Uterus (tissue), 4 donors: ENCODE measurements around the gene GATA3. TPM values are rescaled to one million over a fixed set of nuclear protein-coding genes. Genes with fewer than 3 reads are reported as not detected.

ENCODE experiments used
- DNase-seq, 2 donors: peaks; one replicate each; pipeline ENCODE4 v3.0.0-alpha.2; 2019 to 2020
- H3K27ac ChIP-seq, 2 donors: fragments of 200-600 bp; sonication (generic); 1 replicate in 1 of 2; 2 replicates in 1 of 2; pipeline ENCODE4 v1.5.1; 2016 to 2018
- H3K27me3 ChIP-seq, 2 donors: fragments of 200-600 bp; sonication (generic); one replicate each; pipeline ENCODE4 v1.5.1; 2018 to 2019; ENCODE audit warnings: control low read depth in 1 of 2
- H3K36me3 ChIP-seq, 2 donors: fragments of 200-600 bp; sonication (generic); one replicate each; pipeline ENCODE4 v1.5.1; 2019; ENCODE audit warnings: control low read depth in 1 of 2
- H3K4me1 ChIP-seq, 2 donors: fragments of 200-600 bp; sonication (generic); one replicate each; pipeline ENCODE4 v1.5.1; 2018 to 2019; ENCODE audit warnings: control low read depth in 1 of 2
- H3K4me3 ChIP-seq, 2 donors: fragments of 200-600 bp; sonication (generic); 1 replicate in 1 of 2; 2 replicates in 1 of 2; pipeline ENCODE4 v1.5.1; 2018 to 2019; ENCODE audit warnings: mild to moderate bottlenecking in 1 of 2
- H3K9me3 ChIP-seq, 2 donors: fragments of 200-600 bp; sonication (generic); one replicate each; pipeline ENCODE4 v1.5.1; 2019; ENCODE audit warnings: control low read depth in 1 of 2
- POLR2A ChIP-seq, 2 donors: fragments of 450-650 bp; IDR thresholded peaks; one replicate each; pipeline ENCODE4 v1.6.1; 2016; ENCODE audit warnings: antibody characterized with exemption in 2 of 2, mild to moderate bottlenecking in 1 of 2, moderate library complexity in 1 of 2
- intact Hi-C: fragments of 100-400 bp; cut with DNase I; formaldehyde crosslinking; loops from one replicate; pipeline ENCODE4 v1.15.1; 2023; ENCODE audit warnings: low total_unique reads
- total RNA-seq, 4 donors: library from RNA; depleted of rRNA in 3 of 4; stranded (reverse); fragments of >200 nt in 3 of 4; gene quantifications; one replicate each; pipeline versions ENCODE4 v1.1.0 to v1.2.4, GENCODE V29; 2014 to 2023
- TF ChIP-seq, protein P1 (sequence below), 4 experiments: fragments of 200-600 bp in 2 of 4; fragments of 450-650 bp in 2 of 4; sonication (generic) in 2 of 4; IDR thresholded peaks; one replicate each; pipeline ENCODE4 v1.5.1; 2016 to 2019; ENCODE audit warnings: antibody characterized with exemption in 4 of 4, mild to moderate bottlenecking in 2 of 4, moderate library complexity in 1 of 4
- donor health status: DM: yes; HTN: yes; CAD: no.

The GATA3 gene
- total RNA-seq, 4 donors from 2014 or later: 0.28 to 2.1 TPM; not detected in 2

DNA sequence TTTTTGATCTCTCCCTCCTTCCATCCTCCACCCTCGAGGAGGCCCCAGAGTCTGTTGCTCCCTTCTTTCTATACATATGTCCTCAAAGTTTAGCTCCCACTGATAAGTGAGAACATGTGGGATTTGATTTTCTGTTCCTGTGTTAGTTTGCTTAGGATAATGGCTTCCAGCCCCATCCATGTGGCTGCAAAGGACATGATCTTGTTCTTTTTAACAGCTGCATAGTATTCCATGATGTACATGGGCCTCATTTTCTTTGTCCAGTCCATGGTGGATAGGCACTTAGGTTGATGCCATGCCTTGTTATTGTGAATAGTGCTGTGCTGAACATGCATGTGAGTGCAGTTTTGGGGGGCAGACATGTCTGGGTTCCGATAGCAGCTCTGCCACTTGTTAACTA lies 51.4 kb downstream of the GATA3 start:
- no peak overlapping the region for H3K27ac ChIP-seq
- intact Hi-C loops: no loop called here
- no peak for TF ChIP-seq POLR2A (IDR thresholded peaks at IDR 0.05)
- TF ChIP-seq, protein P1, sequence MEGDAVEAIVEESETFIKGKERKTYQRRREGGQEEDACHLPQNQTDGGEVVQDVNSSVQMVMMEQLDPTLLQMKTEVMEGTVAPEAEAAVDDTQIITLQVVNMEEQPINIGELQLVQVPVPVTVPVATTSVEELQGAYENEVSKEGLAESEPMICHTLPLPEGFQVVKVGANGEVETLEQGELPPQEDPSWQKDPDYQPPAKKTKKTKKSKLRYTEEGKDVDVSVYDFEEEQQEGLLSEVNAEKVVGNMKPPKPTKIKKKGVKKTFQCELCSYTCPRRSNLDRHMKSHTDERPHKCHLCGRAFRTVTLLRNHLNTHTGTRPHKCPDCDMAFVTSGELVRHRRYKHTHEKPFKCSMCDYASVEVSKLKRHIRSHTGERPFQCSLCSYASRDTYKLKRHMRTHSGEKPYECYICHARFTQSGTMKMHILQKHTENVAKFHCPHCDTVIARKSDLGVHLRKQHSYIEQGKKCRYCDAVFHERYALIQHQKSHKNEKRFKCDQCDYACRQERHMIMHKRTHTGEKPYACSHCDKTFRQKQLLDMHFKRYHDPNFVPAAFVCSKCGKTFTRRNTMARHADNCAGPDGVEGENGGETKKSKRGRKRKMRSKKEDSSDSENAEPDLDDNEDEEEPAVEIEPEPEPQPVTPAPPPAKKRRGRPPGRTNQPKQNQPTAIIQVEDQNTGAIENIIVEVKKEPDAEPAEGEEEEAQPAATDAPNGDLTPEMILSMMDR (IDR thresholded peaks at IDR 0.05): no peak
- no peak for DNase-seq
- H3K27me3 ChIP-seq: no peaks in the 10 kb centered on the region
- no peaks in the 10 kb centered on the region for H3K36me3 ChIP-seq
- no peaks in the 10 kb centered on the region for H3K9me3 ChIP-seq
- no peak overlapping the region for H3K4me3 ChIP-seq
- no peaks in the 10 kb centered on the region for H3K4me1 ChIP-seq

DNA sequence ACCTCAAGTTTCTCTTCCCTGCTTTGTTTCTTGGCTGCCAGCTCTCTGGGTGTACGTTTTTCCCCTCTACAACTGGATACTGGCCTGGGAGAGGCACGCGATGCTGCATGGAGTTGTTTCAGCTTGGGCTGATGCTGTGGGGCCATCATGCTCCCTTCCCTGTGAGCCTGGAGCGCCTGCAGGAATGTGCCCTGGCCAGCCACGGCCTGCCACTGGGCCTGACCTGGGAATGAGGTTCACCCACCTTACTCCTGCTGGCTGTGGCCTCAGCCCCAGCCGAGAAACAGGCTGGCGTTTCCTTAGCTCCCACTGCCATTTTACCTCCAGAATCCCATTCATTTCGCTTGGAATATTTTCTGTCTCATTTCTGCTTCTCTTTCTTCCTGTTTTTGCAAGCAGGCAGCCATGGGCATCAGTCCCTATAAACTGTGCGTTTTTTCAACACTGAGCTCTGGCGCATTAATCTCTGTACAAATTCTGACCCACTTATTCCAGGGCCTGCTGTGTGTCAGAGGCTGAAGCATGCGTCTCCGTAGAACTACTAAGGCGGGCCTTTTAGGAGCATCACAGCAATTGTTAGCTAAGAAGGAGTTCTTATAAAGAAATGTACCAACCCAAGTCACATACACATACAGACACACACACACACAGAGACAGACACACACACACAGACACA lies 57.9 kb downstream of the GATA3 start:
- Histone ChIP-seq H3K9me3 (no peaks in the 10 kb centered on the region), H3K27me3 (no peaks in the 10 kb centered on the region), H3K27ac (no peak overlapping the region), H3K4me3 (no peak overlapping the region), H3K36me3 (no peaks in the 10 kb centered on the region), H3K4me1 (no peaks in the 10 kb centered on the region)
- TF ChIP-seq, protein P1 (IDR thresholded peaks at IDR 0.05): no peak
- no peak for TF ChIP-seq POLR2A (IDR thresholded peaks at IDR 0.05)
- no peak for DNase-seq
- intact Hi-C loops: no loop called here

DNA sequence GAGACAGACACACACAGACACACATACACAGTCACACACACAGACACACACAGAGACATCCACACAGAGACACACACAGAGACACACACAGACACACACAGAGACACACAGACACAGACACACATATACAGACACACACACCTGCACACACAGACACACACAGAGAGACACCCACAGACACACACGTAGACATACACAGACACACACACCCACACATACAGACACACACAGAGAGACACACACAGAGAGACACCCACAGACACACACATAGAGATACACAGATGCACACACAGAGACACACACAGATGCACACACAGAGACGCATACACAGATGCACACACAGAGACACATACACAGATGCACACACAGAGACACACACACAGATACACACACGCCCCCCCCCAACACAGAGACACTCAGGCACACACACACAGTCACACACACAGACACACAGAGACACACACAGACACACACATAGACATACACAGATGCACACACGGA lies 58.5 kb downstream of the GATA3 start:
- intact Hi-C loops: no loop called here
- Histone ChIP-seq H3K4me3 (no peak overlapping the region), H3K4me1 (no peaks in the 10 kb centered on the region), H3K27ac (no peak overlapping the region), H3K36me3 (no peaks in the 10 kb centered on the region), H3K27me3 (no peaks in the 10 kb centered on the region), H3K9me3 (no peaks in the 10 kb centered on the region)
- DNase-seq: no peak
- TF ChIP-seq, protein P1 (IDR thresholded peaks at IDR 0.05): no peak
- TF ChIP-seq POLR2A (IDR thresholded peaks at IDR 0.05): no peak

DNA sequence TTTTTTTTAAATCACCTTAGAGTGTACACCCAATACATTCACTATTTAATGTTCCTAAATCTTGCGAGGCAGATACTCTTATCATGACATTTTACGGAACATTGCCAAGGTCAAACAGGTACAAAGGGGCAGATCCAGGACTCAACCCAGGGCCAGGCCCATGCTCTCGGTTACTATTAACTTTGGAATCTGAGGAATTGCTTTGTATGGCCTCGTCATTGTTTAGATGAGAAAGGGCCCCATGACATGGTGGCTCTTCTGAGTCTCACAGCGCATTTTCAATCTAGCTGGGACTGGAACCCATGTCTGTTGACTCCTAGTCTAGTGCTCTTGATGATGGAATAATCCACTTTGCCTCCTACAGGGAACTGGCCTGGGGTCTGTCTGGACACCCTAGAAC lies 59.1 kb downstream of the GATA3 start:
- intact Hi-C loops: no loop called here
- TF ChIP-seq, protein P1 (IDR thresholded peaks at IDR 0.05): no peak
- TF ChIP-seq POLR2A (IDR thresholded peaks at IDR 0.05): no peak
- DNase-seq: no peak

DNA sequence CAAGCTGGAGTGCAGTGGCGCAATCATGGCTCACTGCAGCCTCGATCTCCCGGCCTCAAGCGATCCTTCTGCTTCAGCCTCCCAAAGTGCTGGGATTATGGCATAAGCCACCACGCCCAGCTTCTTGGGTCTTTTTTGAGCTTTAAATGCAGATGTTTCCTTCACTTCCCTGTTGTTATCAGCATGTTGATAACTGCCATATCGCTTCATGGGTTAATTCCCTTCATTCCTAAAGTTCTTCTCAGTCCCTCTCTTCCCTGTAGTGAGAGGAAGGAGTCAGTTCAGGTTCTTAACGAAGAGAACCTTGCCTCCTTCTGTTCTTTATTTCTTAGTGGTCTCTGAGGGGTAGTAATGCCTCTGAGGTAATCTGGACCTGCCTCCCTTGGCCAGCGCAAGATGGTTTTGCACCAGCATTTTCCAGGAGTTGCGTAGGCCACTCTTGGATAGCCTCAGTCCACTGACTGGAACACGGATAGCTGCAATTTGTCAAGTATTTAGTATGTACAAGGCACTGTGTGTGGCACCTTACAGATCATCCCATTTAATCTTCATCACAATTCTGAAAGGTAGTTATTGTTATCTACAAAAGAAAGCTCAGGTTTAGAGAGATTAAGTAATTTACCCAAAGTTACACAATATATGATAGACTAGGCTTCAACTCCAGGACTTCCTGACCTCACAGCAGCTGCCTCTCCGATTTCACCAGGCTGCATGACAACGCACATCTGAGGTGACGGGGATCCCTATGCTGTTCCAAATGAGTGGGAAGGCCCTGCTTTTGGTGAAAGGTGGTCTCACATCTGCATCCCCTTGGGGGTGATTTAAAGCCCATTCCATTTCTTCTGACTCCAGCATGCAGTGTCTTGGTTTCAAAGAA lies 60.5 kb downstream of the GATA3 start:
- Histone ChIP-seq H3K9me3 (no peaks in the 10 kb centered on the region), H3K4me3 (no peak overlapping the region), H3K4me1 (no peaks in the 10 kb centered on the region), H3K27ac (no peak overlapping the region), H3K36me3 (no peaks in the 10 kb centered on the region), H3K27me3 (no peaks in the 10 kb centered on the region)
- intact Hi-C loops: no loop called here
- no peak for TF ChIP-seq POLR2A (IDR thresholded peaks at IDR 0.05)
- TF ChIP-seq, protein P1 (IDR thresholded peaks at IDR 0.05): no peak
- DNase-seq: no peak

More for the DNA sequence above, 59.1 kb downstream of the GATA3 start:
- Histone ChIP-seq H3K9me3 (no peaks in the 10 kb centered on the region), H3K27ac (no peak overlapping the region), H3K36me3 (no peaks in the 10 kb centered on the region), H3K4me3 (no peak overlapping the region), H3K4me1 (no peaks in the 10 kb centered on the region), H3K27me3 (no peaks in the 10 kb centered on the region)
